Measurements from ENCODE around the gene SORCS2. TPM values are rescaled to one million over a fixed set of nuclear protein-coding genes. Genes with fewer than 3 reads are reported as not detected.

The SORCS2 gene
- total and polyA plus RNA-seq, 2 of the 4 experiments (the other 2 are of a cell fraction), result 0.36 to 0.62 TPM

GRCh38 chr4:7430368-7430964 is 238.1 kb downstream of the SORCS2 start:
- 71% methylated on average over 7 of the region's 16 CpGs; no CpG with 5 or more reads in 1 of the 2 experiments for WGBS, 2 experiments (ENCODE audit: extremely low coverage in 2 of 2, insufficient read length in 1 of 2)
- no peak for TF ChIP-seq POLR2A (IDR thresholded peaks at IDR 0.05; ENCODE audit: low read depth, low read length)
- TF ChIP-seq MXI1 (IDR thresholded peaks at IDR 0.05; ENCODE audit: borderline replicate concordance, low read depth, low read length), result no peak
- no peak for TF ChIP-seq BHLHE40 (IDR thresholded peaks at IDR 0.05; ENCODE audit: low read depth, low read length)
- TF ChIP-seq ELK1 (IDR thresholded peaks at IDR 0.05; ENCODE audit: borderline replicate concordance, low read depth, low read length), result no peak
- TF ChIP-seq MAFK (IDR thresholded peaks at IDR 0.05; ENCODE audit: low read depth, low read length), result no peak
- TF ChIP-seq MAZ (IDR thresholded peaks at IDR 0.05; ENCODE audit: borderline replicate concordance, low read depth, low read length), result no peak
- TF ChIP-seq FOS (IDR thresholded peaks at IDR 0.05; ENCODE audit: low read depth, low read length), result no peak
- no peak for TF ChIP-seq RFX5 (IDR thresholded peaks at IDR 0.05; ENCODE audit: low read depth, low read length)
- H2AK9ac ChIP-seq (replicated peaks; ENCODE audit: low read depth, low read length, poor library complexity), result no peak overlapping the region
- H3K9ac ChIP-seq (ENCODE audit: low read depth, low read length), result no peak overlapping the region
- no peaks in the 10 kb centered on the region for H3K4me1 ChIP-seq (ENCODE audit: control insufficient read depth, insufficient read depth, low read length)
- H3K27me3 ChIP-seq (ENCODE audit: control insufficient read depth, insufficient read depth, low read length), result peaks cover 12% of the 10 kb centered on the region; the same call in 1 of the 2 replicates
- no peak overlapping the region for H4K8ac ChIP-seq (ENCODE audit: low read depth in 2 of 2, low read length in 2 of 2)
- no peaks in the 10 kb centered on the region for H3K36me3 ChIP-seq (ENCODE audit: control insufficient read depth, insufficient read depth, low read length)
- in situ Hi-C loops (cut with MboI; ENCODE audit: low sequenced_read_pairs), result no loop called here
- no peak overlapping the region for H4K91ac ChIP-seq (ENCODE audit: insufficient read depth, low read depth, low read length)
- POLR2A ChIA-PET (ENCODE audit: unreplicated experiment), result no interaction called here
- H3K18ac ChIP-seq (ENCODE audit: low read depth, low read length), result no peak overlapping the region
- no peak overlapping the region for H3K27ac ChIP-seq (ENCODE audit: insufficient read depth, low read length)
- no peak overlapping the region for H3K4ac ChIP-seq (ENCODE audit: low read depth, low read length)
- no peak overlapping the region for H2AK5ac ChIP-seq (ENCODE audit: low read depth, low read length)
- no peaks in the 10 kb centered on the region for H4K20me1 ChIP-seq (ENCODE audit: insufficient read depth, low read length)
- H3K79me1 ChIP-seq (ENCODE audit: low read depth in 1 of 2, low read length in 2 of 2), result no peaks in the 10 kb centered on the region
- no peak overlapping the region for H2BK15ac ChIP-seq (ENCODE audit: low read depth, low read length)
- no peak overlapping the region for H3K4me3 ChIP-seq (ENCODE audit: insufficient read depth, low read depth, low read length)
- H3K56ac ChIP-seq (ENCODE audit: extremely low read depth, insufficient read depth, low read length), result no peak overlapping the region
- dilution Hi-C loops (cut with HindIII; ENCODE audit: low sequenced_read_pairs, unreplicated experiment), result no loop called here
- no peaks in the 10 kb centered on the region for H3K9me1 ChIP-seq (ENCODE audit: insufficient read depth, low read length)
- H3K23ac ChIP-seq (ENCODE audit: low read depth, low read length), result no peak overlapping the region
- ATAC-seq (ENCODE audit: low read depth) (no peak), DNase-seq (no peak)
- no peak overlapping the region for H2BK120ac ChIP-seq (ENCODE audit: low read depth, low read length)
- no peak overlapping the region for H4K5ac ChIP-seq (ENCODE audit: low read depth, low read length)
- no peaks in the 10 kb centered on the region for H3K9me3 ChIP-seq (ENCODE audit: control insufficient read depth, insufficient read depth, low read length)
- no peak overlapping the region for H3K4me2 ChIP-seq (ENCODE audit: low read depth, low read length)
- no peak overlapping the region for H3K14ac ChIP-seq (replicated peaks; ENCODE audit: low read depth, low read length)
- BruUV-seq (replicated peaks), result no TSS peak
- H2BK5ac ChIP-seq (ENCODE audit: low read depth, low read length, poor library complexity, severe bottlenecking), result no peak overlapping the region
- no peak overlapping the region for H2BK20ac ChIP-seq (ENCODE audit: low read depth, low read length)
- no peak overlapping the region for H2AFZ ChIP-seq (replicated peaks; ENCODE audit: low read length, poor library complexity)
- CTCF ChIA-PET, result no interaction called here
- intact Hi-C loops (cut with micrococcal nuclease), result no loop called here
